ENCODE results near the gene STK10. TPM values are rescaled to one million over a fixed set of nuclear protein-coding genes. Genes with fewer than 3 reads are reported as not detected.
"Not testable (repeated sequence)": the region's sequence is repeated elsewhere in the genome, so short reads cannot be mapped to it uniquely, and the experiment has no call there.

Gene STK10
- 61.3 and 79.8 TPM in 2 replicates for total RNA-seq

- no peak for DNase-seq (ENCODE audit: extremely low read depth, low read depth, low spot score)
Observed at GRCh38 chr5:172188033-172188892, at the start of gene STK10. Gene STK10, minus strand, starts transcription at chr5:172188224. Its CDS starts 182 bp downstream, at chr5:172188042.

- no peak for DNase-seq (ENCODE audit: extremely low read depth, low read depth, low spot score)
Observed at GRCh38 chr5:172235827-172236736, 48.1 kb upstream of the STK10 start.

GRCh38 chr5:172235132-172235780, 47.2 kb upstream of the STK10 start:
- DNase-seq (ENCODE audit: extremely low read depth, low read depth, low spot score): no peak

GRCh38 chr5:172234031-172234430, 46.0 kb upstream of the STK10 start:
- no peak for DNase-seq (ENCODE audit: extremely low read depth, low read depth, low spot score)

GRCh38 chr5:172229904-172230303, 41.9 kb upstream of the STK10 start:
- no peak for DNase-seq (ENCODE audit: extremely low read depth, low read depth, low spot score)

- no peak for DNase-seq (ENCODE audit: extremely low read depth, low read depth, low spot score)
Observed at GRCh38 chr5:172224996-172225395, 37.0 kb upstream of the STK10 start.

GRCh38 chr5:172223901-172224873, 36.2 kb upstream of the STK10 start:
- no peak for DNase-seq (ENCODE audit: extremely low read depth, low read depth, low spot score)

- DNase-seq (ENCODE audit: extremely low read depth, low read depth, low spot score): no peak
Observed at GRCh38 chr5:172219296-172219695, 31.3 kb upstream of the STK10 start.

GRCh38 chr5:172216345-172216744, 28.3 kb upstream of the STK10 start:
- DNase-seq (ENCODE audit: extremely low read depth, low read depth, low spot score): no peak

- DNase-seq (ENCODE audit: extremely low read depth, low read depth, low spot score): no peak
Observed at GRCh38 chr5:172213126-172213525, 25.1 kb upstream of the STK10 start.

- DNase-seq (ENCODE audit: extremely low read depth, low read depth, low spot score): no peak
Observed at GRCh38 chr5:172211676-172212075, 23.7 kb upstream of the STK10 start.

- no peak for DNase-seq (ENCODE audit: extremely low read depth, low read depth, low spot score)
Observed at GRCh38 chr5:172209714-172210113, 21.7 kb upstream of the STK10 start.

- no peak for DNase-seq (ENCODE audit: extremely low read depth, low read depth, low spot score)
Observed at GRCh38 chr5:172207511-172207910, 19.5 kb upstream of the STK10 start.

GRCh38 chr5:172205984-172206383, 18.0 kb upstream of the STK10 start:
- DNase-seq (ENCODE audit: extremely low read depth, low read depth, low spot score): not testable (repeated sequence)

GRCh38 chr5:172200476-172200875, 12.5 kb upstream of the STK10 start:
- DNase-seq (ENCODE audit: extremely low read depth, low read depth, low spot score): no peak

- DNase-seq (ENCODE audit: extremely low read depth, low read depth, low spot score): no peak
Observed at GRCh38 chr5:172199446-172199845, 11.4 kb upstream of the STK10 start.

- DNase-seq (ENCODE audit: extremely low read depth, low read depth, low spot score): not testable (repeated sequence)
Observed at GRCh38 chr5:172197775-172198174, 9.8 kb upstream of the STK10 start.

- DNase-seq (ENCODE audit: extremely low read depth, low read depth, low spot score): no peak
Observed at GRCh38 chr5:172194985-172195774, 7.2 kb upstream of the STK10 start.

GRCh38 chr5:172193872-172194271, 5.8 kb upstream of the STK10 start, which contains the start of gene EFCAB9:
Gene EFCAB9, plus strand, starts transcription at chr5:172194172. Its CDS starts 1 bp downstream, at chr5:172194173.
- DNase-seq (ENCODE audit: extremely low read depth, low read depth, low spot score): no peak
